Measurements from ENCODE around the gene ADAP1. TPM values are rescaled to one million over a fixed set of nuclear protein-coding genes. Genes with fewer than 3 reads are reported as not detected.

The ADAP1 gene
- total and polyA plus RNA-seq, 12 donors, result 2.3 to 14.9 (median 9.7) TPM

- Histone ChIP-seq H3K27ac (peak overlapping the region in 4 of 10 donors; percentile 1 to 31 (median 22)), H3K27me3 (no peaks in the 10 kb centered on the region), H3K4me3 (no peak overlapping the region), H3K36me3 (peaks cover 0 to 43% (median 12%) of the 10 kb centered on the region in 9 donors), H3K9me3 (no peaks in the 10 kb centered on the region), H3K4me1 (peaks cover 20 to 77% (median 53%) of the 10 kb centered on the region in 9 donors)
- peak in 6 of 8 donors; percentile 15 to 46 (median 34) for ATAC-seq
- whole genome bisulfite sequencing, 2 donors, result 80 to 84% methylated on average over 49 to 50 of the region's 50 CpGs
- TF ChIP-seq CTCF (IDR thresholded peaks at IDR 0.05), result peak in 3 of 9 donors; percentile 9 to 29 (median 18)
- peak in 1 of 2 donors; percentile 25 for DNase-seq
- intact Hi-C loops (cut with DNase I), result loop anchor here in 1 of 10 donors (10.0 kb wide), 1 partner anchor 81 kb away; no protein-coding TSS in a partner anchor
Measured at GRCh38 chr7:883055-884021, 71.1 kb downstream of the ADAP1 start.

GRCh38 chr7:882336-883035 is 72.0 kb downstream of the ADAP1 start:
- DNase-seq (no peak), ATAC-seq (no peak)
- H3K9me3 ChIP-seq, result no peaks in the 10 kb centered on the region
- peaks cover 0 to 39% (median 5%) of the 10 kb centered on the region in 9 donors for H3K36me3 ChIP-seq
- TF ChIP-seq CTCF (IDR thresholded peaks at IDR 0.05), result no peak
- no peaks in the 10 kb centered on the region for H3K27me3 ChIP-seq
- H3K4me1 ChIP-seq, result peaks cover 23 to 83% (median 59%) of the 10 kb centered on the region in 9 donors
- 92 to 93% methylated on average over 37 of the region's 37 CpGs for whole genome bisulfite sequencing, 2 donors
- peak overlapping the region in 3 of 10 donors; percentile 1 to 29 (median 14) for H3K27ac ChIP-seq
- intact Hi-C loops (cut with DNase I), result loop anchor here in 1 of 10 donors (10.0 kb wide), 1 partner anchor 82 kb away; no protein-coding TSS in a partner anchor
- no peak overlapping the region for H3K4me3 ChIP-seq

GRCh38 chr7:881441-882234 is 72.8 kb downstream of the ADAP1 start:
- Histone ChIP-seq H3K9me3 (no peaks in the 10 kb centered on the region), H3K27me3 (no peaks in the 10 kb centered on the region), H3K4me1 (peaks cover 20 to 76% (median 54%) of the 10 kb centered on the region in 9 donors), H3K4me3 (no peak overlapping the region), H3K36me3 (peaks cover 0 to 31% (median 2%) of the 10 kb centered on the region in 9 donors), H3K27ac (no peak overlapping the region)
- no peak for TF ChIP-seq CTCF (IDR thresholded peaks at IDR 0.05)
- DNase-seq (no peak), ATAC-seq (no peak)
- WGBS, 2 donors, result 93 to 95% methylated on average over 20 of the region's 20 CpGs
- intact Hi-C loops (cut with DNase I), result loop anchor here in 1 of 10 donors (10.0 kb wide), 1 partner anchor 83 kb away; no protein-coding TSS in a partner anchor

Measured in heart right ventricle (tissue), 16 donors.